ENCODE results near the gene OR6V1.
"Not testable (repeated sequence)": the region's sequence is repeated elsewhere in the genome, so short reads cannot be mapped to it uniquely, and the experiment has no call there.

Gene OR6V1

GRCh38 chr7:143043391-143043790 lies 8.8 kb upstream of the OR6V1 start:
- DNase-seq: no peak

- no peak for DNase-seq
Observed at GRCh38 chr7:143046426-143046851, 5.7 kb upstream of the OR6V1 start.

DNA sequence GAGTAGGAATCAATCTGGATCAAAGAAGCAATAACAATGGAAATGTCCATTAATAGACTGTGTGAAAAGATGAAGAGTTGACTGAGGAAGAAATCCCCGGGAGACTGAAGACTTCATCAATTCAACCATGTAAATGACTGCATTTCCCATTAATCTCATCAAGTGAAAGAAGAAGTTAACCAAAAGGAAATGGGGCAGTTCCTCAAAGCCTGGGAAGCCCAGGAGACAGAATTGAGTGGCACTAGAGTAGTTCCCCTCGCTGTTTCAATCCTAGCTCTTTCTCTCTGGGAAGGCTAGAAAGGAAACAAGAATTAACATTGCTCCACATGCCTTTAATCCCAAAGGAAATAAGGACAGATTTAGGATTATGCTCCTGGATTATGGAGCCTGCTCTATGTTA lies 4.8 kb upstream of the OR6V1 start:
- DNase-seq: no peak

GRCh38 chr7:143048827-143049226 lies 3.3 kb upstream of the OR6V1 start:
- DNase-seq: no peak

- no peak for DNase-seq
Observed at GRCh38 chr7:143049362-143049761, 2.8 kb upstream of the OR6V1 start.

DNA sequence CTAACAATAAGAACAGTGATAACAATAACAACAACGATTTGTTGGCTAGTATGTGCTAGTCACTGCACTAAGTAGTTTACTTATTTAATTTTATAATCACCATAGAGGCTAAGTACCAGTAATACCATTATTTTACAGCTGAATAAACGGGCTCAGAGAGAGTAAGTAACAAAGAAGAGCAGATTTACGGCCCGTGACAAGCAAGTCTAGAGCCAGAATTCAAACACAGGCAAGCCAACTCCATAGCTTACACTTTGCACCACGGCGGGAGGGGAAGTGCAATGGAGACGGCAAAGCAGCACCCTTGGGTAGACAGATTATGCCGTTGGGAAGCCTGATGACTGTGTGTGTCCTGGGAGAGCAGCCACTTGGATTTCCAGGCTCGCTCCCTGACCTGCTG lies 1.2 kb upstream of the OR6V1 start:
- DNase-seq: no peak

DNA sequence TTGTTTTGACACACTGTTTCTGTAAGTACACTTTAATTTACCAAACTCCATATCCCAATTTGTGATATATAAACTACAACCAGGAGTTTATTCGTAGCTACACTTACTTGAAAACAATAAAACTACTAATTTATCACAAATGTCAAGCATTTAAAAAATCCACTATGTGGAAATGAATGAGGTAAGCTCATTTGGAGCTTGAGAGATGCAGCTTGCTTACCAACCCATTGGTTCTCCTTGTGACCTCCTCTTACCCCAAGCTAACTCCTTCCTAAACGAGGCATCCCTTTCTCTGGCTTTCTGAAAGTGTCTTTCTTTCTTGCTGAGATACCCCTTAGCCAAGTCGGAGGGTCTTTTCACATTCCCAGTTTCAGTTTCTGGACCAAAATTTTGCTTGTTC lies 2.5 kb downstream of the OR6V1 start:
- DNase-seq: no peak

DNA sequence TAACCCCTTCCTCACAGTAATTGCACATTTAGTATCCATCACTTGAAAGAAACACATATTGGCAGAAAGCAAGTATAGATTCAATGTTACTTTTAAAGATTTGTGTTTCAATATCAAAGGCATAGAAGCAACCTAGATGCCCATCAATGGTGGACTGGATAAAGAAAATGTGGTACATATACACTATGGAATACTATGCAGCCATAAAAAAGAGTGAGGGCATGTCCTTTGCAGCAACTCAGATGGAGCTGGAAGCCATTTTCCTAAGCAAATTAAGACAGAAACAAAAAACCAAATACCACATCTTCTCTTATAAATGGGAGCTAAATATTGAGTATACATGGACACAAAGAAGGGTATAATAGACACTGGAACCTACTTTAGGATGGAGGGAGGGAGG lies 3.6 kb downstream of the OR6V1 start:
- no peak for DNase-seq

DNA sequence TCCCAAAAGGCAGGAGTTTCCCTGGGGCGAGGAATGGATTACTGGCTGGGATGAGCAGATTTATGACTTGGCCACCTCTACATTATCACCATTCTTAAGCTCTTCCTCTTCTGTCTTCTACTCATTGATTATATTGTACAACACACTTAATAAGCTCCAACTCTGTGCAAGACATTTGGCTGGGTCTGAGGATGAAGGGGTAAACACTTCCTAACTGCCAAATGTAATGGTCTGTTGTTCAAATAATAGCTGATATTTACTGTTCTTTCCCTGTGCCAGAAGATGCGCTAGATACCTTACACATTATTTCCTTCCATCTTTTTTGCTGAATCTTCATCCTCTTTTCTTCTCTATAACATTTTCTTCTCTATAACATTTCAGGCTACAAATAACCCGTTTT lies 11.6 kb downstream of the OR6V1 start:
- DNase-seq: no peak

DNA sequence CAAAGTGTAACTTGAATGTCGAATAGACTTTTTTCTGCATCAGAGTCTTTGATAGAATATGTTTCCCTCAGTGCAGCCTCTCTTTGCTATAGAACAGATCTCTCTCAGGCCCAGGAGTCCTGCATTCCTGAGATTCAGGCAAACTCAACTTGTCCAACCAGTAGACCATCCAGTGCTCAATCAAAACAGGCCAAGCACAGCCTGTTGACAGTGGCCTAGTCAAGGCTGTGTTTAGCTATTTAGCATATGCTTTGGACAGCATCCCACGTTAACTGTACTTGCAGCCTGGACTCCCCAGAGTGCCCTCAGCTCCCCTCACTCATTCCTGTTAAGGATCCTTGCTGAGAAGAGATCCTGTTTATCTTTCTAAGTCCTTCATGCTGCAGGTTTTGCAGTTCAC lies 16.3 kb downstream of the OR6V1 start:
- DNase-seq: no peak

DNA sequence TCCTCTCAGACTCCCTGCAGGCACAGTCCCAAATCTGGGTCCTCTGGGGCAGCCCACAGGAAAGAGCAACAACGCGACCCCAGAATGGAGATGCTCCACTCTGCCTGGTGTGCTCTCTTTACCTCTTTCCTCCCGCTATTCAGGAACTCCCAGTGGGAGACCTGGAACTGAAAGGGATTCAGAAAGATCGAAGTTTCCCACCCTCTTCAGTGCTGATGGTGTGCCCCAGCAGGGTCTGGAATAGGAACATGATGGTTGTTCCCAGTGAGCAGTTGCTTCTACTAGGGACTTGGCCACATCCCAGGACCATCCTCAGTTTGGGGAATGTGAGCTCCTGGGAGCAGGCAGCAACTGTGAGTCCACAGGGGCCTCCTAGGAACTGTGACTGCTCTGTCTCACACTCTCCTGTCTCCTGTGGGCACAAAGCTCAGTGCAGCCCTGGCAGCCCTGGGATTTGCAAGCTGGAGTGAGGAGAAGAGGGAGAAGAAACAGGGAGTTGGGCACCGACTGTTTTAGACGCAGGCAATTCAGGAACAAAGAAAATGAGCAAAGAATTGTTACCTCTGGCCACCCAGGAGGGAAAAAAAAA lies 17.9 kb downstream of the OR6V1 start:
- DNase-seq: no peak

DNA sequence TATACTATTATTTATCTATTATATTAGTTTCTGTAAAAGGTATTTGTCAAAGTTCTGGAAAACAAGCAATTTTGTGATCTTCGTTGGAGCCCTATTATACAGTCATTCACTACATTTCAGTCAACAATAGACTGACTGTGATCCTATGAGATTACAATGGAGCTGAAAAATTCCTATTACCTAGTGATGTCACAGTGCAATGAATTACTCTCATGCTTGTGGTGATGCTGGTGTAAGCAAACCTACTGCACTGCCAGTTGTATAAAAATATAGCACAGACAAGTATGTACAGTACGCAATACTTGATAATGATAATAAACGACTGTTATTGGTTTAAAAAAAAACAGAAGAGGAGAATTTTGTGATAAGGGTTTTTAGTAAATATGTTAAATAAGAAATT lies 21.4 kb downstream of the OR6V1 start:
- DNase-seq: no peak

GRCh38 chr7:143074141-143074540 lies 22.0 kb downstream of the OR6V1 start:
- no peak for DNase-seq

- DNase-seq: no peak
Observed at GRCh38 chr7:143085109-143085508, 33.0 kb downstream of the OR6V1 start.

- not testable (repeated sequence) for DNase-seq
Observed at GRCh38 chr7:143085610-143086009, 33.5 kb downstream of the OR6V1 start.

GRCh38 chr7:143088549-143089231 lies 36.5 kb downstream of the OR6V1 start:
- DNase-seq: not testable (repeated sequence)

GRCh38 chr7:143096146-143096545 lies 44.0 kb downstream of the OR6V1 start:
- no peak for DNase-seq

DNA sequence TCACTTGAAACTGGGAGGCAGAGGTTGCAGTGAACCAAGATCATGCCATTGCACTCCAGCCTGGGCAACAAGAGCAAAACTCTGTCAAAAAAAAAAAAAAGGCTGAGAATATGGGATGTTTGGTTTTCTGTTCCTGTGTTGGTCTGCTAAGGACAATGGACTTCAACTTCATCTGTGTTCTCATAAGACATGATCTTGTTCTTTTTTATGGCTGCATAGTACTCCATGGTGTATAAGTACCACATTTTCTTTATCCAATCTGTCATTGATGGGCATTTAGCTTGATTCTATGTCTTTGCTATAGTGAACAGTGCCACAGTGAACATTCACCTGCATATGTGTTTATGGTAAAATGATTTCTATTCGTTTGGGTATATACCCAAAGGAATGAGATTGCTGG lies 47.4 kb downstream of the OR6V1 start:
- DNase-seq: not testable (repeated sequence)

Measured in stimulated activated naive CD4-positive, alpha-beta T cell (primary cell).